CD4-positive, alpha-beta T cell treated with Interferon gamma for 1 hour (primary cell): ENCODE measurements around the gene DSCAML1.
"Not testable (repeated sequence)": the region's sequence is repeated elsewhere in the genome, so short reads cannot be mapped to it uniquely, and the experiment has no call there.

ENCODE experiments used
- DNase-seq: peaks from one replicate; pipeline ENCODE4 v3.0.0-alpha.2; 2020

The DSCAML1 gene

GRCh38 chr11:117457031-117457785 is 339.8 kb downstream of the DSCAML1 start:
- no peak for DNase-seq

- not testable (repeated sequence) for DNase-seq
Measured at GRCh38 chr11:117456721-117457029, 340.3 kb downstream of the DSCAML1 start.

- no peak for DNase-seq
Measured at GRCh38 chr11:117456027-117456720, 340.8 kb downstream of the DSCAML1 start.

GRCh38 chr11:117454564-117454917 is 342.5 kb downstream of the DSCAML1 start:
- DNase-seq = no peak

GRCh38 chr11:117453886-117454563 is 343.0 kb downstream of the DSCAML1 start:
- DNase-seq = no peak

- no peak for DNase-seq
Measured at GRCh38 chr11:117449111-117449693, 347.8 kb downstream of the DSCAML1 start.

GRCh38 chr11:117444711-117445658 is 352.0 kb downstream of the DSCAML1 start:
- no peak for DNase-seq

GRCh38 chr11:117444256-117444655 is 352.8 kb downstream of the DSCAML1 start:
- DNase-seq = no peak

GRCh38 chr11:117443266-117444186 is 353.5 kb downstream of the DSCAML1 start:
- no peak for DNase-seq

- no peak for DNase-seq
Measured at GRCh38 chr11:117442869-117443239, 354.2 kb downstream of the DSCAML1 start.

- DNase-seq = no peak
Measured at GRCh38 chr11:117442049-117442868, 354.8 kb downstream of the DSCAML1 start.

GRCh38 chr11:117441146-117441975 is 355.7 kb downstream of the DSCAML1 start:
- no peak for DNase-seq

GRCh38 chr11:117440258-117440657 is 356.8 kb downstream of the DSCAML1 start:
- DNase-seq = no peak

GRCh38 chr11:117439256-117439655 is 357.8 kb downstream of the DSCAML1 start:
- no peak for DNase-seq

- DNase-seq = no peak
Measured at GRCh38 chr11:117438371-117439000, 358.5 kb downstream of the DSCAML1 start.

GRCh38 chr11:117437791-117438130 is 359.3 kb downstream of the DSCAML1 start:
- DNase-seq = no peak

- no peak for DNase-seq
Measured at GRCh38 chr11:117437041-117437790, 359.8 kb downstream of the DSCAML1 start.

GRCh38 chr11:117435326-117435725 is 361.7 kb downstream of the DSCAML1 start:
- DNase-seq = no peak
